Lung (tissue), 12 donors: Measurements from ENCODE around the gene DDX49. TPM values are rescaled to one million over a fixed set of nuclear protein-coding genes. Genes with fewer than 3 reads are reported as not detected.

ENCODE experiments used
- ATAC-seq: fragments of 200-7000 bp; cut with Tn5 transposase; one replicate; pipeline ENCODE4 v1.9.1; 2020; ENCODE audit warnings: moderate number of reproducible peaks; ENCODE audit not compliant: insufficient read depth, low FRiP score
- DNase-seq, 3 donors: peaks; one replicate each; pipeline ENCODE4 v3.0.0-alpha.2; 2013 to 2017
- H3K27ac ChIP-seq, 2 donors: one replicate each; pipeline ENCODE4 v1.5.1; 2013; ENCODE audit warnings: mild to moderate bottlenecking in 2 of 2, moderate library complexity in 2 of 2, control low read depth in 1 of 2, inconsistent platforms in 1 of 2, low read depth in 1 of 2, low read length in 1 of 2
- H3K27me3 ChIP-seq, 3 donors: one replicate each; pipeline ENCODE4 v1.5.1; 2013; ENCODE audit warnings: low read length in 2 of 3; ENCODE audit not compliant: control insufficient read depth in 3 of 3, insufficient read depth in 3 of 3
- H3K36me3 ChIP-seq, 4 donors: one replicate each; pipeline ENCODE4 v1.5.1; 2013; ENCODE audit warnings: low read length in 4 of 4, mild to moderate bottlenecking in 1 of 4, moderate library complexity in 1 of 4; ENCODE audit not compliant: control insufficient read depth in 4 of 4, insufficient read depth in 4 of 4
- H3K4me1 ChIP-seq, 5 donors: one replicate each; pipeline ENCODE4 v1.5.1; 2013; ENCODE audit warnings: low read length in 5 of 5, mild to moderate bottlenecking in 2 of 5, moderate library complexity in 1 of 5; ENCODE audit not compliant: control insufficient read depth in 5 of 5, insufficient read depth in 5 of 5
- H3K4me3 ChIP-seq: one replicate; pipeline ENCODE4 v1.5.1; 2013; ENCODE audit warnings: mild to moderate bottlenecking, control low read depth, moderate library complexity
- H3K9ac ChIP-seq, 2 donors: one replicate each; pipeline ENCODE4 v1.5.1; 2013; ENCODE audit warnings: low read length in 2 of 2, control low read depth in 1 of 2; ENCODE audit not compliant: insufficient read depth in 1 of 2
- H3K9me3 ChIP-seq, 4 donors: one replicate each; pipeline ENCODE4 v1.5.1; 2013; ENCODE audit warnings: low read length in 3 of 4, mild to moderate bottlenecking in 1 of 4, moderate library complexity in 1 of 4; ENCODE audit not compliant: control insufficient read depth in 4 of 4, insufficient read depth in 3 of 4
- WGBS, 2 donors: extraction: QIAGEN DNeasy Blood & Tissue Kit; methylation state at CpG; one replicate each; pipeline ENCODE4 v1.1.7; 2013; 5-methylcytosine and 5-hydroxymethylcytosine counted together
- polyA plus RNA-seq, 2 donors: library from polyadenylated mRNA; stranded (reverse); fragments of 200-250 nt; gene quantifications; one replicate each; pipeline ENCODE4 v1.2.1, GENCODE V29; 2013
- total RNA-seq, 2 donors: library from RNA; depleted of rRNA in 1 of 2; stranded (reverse); fragments of >200 nt in 1 of 2; gene quantifications; one replicate each; pipeline ENCODE4 v1.2.1, GENCODE V29; 2014 to 2021
- TF ChIP-seq, protein P1 (sequence below): IDR thresholded peaks from 2 replicates; pipeline ENCODE4 v1.5.1; 2012; ENCODE audit warnings: mild to moderate bottlenecking; ENCODE audit errors: control extremely low read depth, extremely low read depth
- donor health status: control.
- donor health status: control.
- donor health status: Bipolar disorder and iron deficiency.
- donor health status: healthy.
- donor health status: DM: yes; HTN: yes; CAD: no.

The DDX49 gene
- total and polyA plus RNA-seq, 4 donors, result 32.2 to 69.1 (median 56.2) TPM

GRCh38 chr19:18908917-18909619 lies 10.4 kb upstream of the DDX49 start:
- TF ChIP-seq, protein P1, sequence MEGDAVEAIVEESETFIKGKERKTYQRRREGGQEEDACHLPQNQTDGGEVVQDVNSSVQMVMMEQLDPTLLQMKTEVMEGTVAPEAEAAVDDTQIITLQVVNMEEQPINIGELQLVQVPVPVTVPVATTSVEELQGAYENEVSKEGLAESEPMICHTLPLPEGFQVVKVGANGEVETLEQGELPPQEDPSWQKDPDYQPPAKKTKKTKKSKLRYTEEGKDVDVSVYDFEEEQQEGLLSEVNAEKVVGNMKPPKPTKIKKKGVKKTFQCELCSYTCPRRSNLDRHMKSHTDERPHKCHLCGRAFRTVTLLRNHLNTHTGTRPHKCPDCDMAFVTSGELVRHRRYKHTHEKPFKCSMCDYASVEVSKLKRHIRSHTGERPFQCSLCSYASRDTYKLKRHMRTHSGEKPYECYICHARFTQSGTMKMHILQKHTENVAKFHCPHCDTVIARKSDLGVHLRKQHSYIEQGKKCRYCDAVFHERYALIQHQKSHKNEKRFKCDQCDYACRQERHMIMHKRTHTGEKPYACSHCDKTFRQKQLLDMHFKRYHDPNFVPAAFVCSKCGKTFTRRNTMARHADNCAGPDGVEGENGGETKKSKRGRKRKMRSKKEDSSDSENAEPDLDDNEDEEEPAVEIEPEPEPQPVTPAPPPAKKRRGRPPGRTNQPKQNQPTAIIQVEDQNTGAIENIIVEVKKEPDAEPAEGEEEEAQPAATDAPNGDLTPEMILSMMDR, result no peak
- H3K36me3 ChIP-seq, result peaks cover 0 to 68% (median 21%) of the 10 kb centered on the region in 4 donors
- no peak overlapping the region for H3K27ac ChIP-seq
- H3K4me3 ChIP-seq, result no peak overlapping the region
- no peaks in the 10 kb centered on the region for H3K27me3 ChIP-seq
- no peaks in the 10 kb centered on the region for H3K4me1 ChIP-seq
- ATAC-seq, result no peak
- H3K9me3 ChIP-seq, result no peaks in the 10 kb centered on the region
- H3K9ac ChIP-seq, result no peak overlapping the region
- 92 to 96% methylated on average over 17 of the region's 17 CpGs for WGBS, 2 donors
- no peak for DNase-seq

DNA sequence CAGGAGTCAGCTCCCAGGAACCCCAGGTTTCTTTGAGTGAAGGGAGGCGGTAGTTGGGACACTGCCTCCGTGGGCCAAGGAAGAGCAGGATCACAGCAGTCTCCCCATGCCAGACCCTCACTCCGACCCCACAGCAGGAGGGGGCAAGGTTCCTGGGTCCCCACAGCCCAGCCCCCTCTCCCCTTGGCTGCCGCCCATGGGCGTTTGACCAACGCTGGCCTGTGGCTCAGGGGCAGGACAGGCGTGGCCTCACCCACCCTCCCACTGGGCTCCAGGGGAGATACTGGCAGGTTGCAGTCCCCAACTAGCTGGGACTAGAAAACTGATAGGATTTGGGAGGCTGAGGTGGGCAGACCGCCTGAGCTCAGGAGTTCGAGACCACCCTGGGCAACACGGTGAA lies 9.5 kb upstream of the DDX49 start:
- 88 to 94% methylated on average over 10 of the region's 10 CpGs for WGBS, 2 donors
- ATAC-seq (no peak), DNase-seq (no peak)
- TF ChIP-seq, protein P1, result no peak
- H3K4me3 ChIP-seq, result no peak overlapping the region
- no peaks in the 10 kb centered on the region for H3K27me3 ChIP-seq
- H3K9me3 ChIP-seq, result no peaks in the 10 kb centered on the region
- H3K4me1 ChIP-seq, result no peaks in the 10 kb centered on the region
- H3K9ac ChIP-seq, result no peak overlapping the region
- H3K27ac ChIP-seq, result no peak overlapping the region
- peaks cover 0 to 59% (median 19%) of the 10 kb centered on the region in 4 donors for H3K36me3 ChIP-seq

DNA sequence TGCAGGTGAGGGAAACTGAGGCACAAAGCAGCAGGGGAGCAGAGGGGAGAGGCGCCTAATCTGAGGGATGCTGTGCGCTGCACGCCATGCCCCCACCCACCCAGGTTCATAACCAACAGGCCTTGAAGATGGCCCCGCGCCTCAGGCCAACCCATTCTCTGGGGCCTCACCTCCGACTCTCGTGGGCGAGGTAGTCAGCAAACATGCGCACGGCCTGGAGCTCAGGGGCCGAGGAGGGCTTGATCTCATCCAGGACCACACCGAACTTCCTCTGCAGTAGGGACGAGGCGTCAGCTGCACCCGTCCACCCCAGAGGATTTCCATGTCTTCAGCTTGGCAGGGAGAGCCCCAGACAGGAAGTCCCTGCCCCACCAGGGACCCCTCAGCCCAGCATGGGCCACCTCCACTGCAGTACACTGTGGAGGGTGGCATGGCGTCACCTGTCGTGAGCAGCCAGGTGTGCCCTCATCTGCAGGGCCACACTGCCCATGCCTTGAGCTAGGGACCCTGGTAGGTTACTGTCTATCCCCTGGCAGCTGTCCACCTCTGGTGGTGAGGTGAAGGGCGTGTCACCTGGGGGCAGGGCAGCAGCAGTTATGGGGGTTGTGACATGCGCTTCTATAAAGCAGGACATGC lies 8.6 kb upstream of the DDX49 start:
- no peak for ATAC-seq
- H3K36me3 ChIP-seq, result peaks cover 0 to 58% (median 20%) of the 10 kb centered on the region in 4 donors
- H3K27ac ChIP-seq, result no peak overlapping the region
- H3K9ac ChIP-seq, result no peak overlapping the region
- DNase-seq, result no peak
- TF ChIP-seq, protein P1, result no peak
- H3K9me3 ChIP-seq, result no peaks in the 10 kb centered on the region
- WGBS, 2 donors, result 95 to 96% methylated on average over 19 of the region's 19 CpGs
- H3K27me3 ChIP-seq, result no peaks in the 10 kb centered on the region
- H3K4me1 ChIP-seq, result no peaks in the 10 kb centered on the region
- H3K4me3 ChIP-seq, result no peak overlapping the region
